ENCODE results near the gene PLSCR3.

PLSCR3 gene

DNA sequence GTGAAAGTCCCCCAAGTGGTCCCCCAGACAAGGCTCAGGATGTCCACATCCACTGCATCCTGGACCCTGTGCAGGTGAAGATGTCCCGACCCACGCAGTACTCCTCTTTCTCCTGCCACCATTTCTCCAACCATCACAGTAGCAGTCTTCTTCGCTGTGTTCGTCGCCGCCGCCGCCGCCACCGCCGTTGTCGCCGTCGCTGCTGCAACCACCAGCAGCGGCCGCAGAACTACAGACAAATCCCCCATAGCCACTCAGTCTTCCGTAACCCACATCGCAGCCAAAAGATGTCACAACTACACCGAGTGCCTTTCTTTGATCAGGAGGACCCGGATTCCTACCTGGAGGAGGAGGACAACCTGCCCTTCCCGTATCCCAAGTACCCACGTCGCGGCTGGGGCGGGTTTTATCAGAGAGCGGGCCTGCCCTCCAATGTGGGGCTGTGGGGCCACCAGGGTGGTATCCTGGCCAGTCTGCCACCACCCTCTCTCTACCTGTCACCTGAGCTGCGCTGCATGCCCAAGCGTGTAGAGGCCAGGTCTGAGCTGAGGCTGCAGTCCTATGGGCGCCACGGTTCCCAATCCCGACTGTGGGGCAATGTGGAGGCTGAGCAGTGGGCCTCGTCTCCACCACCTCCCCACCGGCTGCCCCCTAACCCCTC lies 32.0 kb upstream of the PLSCR3 start:
- no peak for DNase-seq

DNA sequence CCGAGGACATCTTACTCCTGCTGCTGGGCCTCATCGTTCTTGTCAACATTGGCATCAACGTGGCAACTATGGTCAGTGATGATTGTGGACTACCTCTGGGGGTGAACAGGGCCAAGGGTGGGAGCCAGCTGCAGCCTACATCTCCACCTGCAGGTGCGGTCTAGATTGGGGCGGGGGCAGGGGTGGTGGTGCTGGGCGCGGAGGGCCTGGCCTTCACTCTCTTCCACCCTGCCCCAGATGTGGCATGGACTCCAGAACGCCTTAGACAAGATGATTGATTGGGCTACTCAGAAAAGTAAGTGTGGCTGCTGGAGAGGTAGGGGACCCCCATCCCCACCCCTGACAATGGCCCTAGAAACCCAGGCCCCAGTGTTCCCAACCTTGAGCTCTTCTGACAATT lies 31.4 kb upstream of the PLSCR3 start:
- DNase-seq = no peak

GRCh38 chr17:7425316-7425715 lies 31.0 kb upstream of the PLSCR3 start, which contains the start of gene SPEM2:
SPEM2 (plus strand) TSS chr17:7425616; CDS start chr17:7425689, 73 bp downstream.
- no peak for DNase-seq

DNA sequence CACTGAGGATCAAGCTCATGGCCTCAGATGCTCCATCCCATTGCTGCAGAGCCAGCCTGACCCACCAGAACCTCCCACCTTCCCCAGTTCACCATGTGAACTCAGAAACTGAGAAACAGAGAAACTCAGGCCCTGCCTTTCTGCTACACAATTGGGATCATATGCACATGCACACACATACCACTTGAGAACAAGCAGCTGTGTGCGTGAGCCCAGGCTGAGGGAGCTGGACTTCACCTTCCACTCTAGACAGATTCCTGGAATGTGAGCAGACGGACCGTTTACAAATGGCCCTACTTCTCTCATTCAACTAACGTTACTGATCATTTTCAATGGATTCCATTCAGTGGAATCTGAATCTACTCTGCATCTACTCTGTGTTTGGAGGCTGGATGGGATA lies 29.4 kb upstream of the PLSCR3 start:
- DNase-seq = no peak

- no peak for DNase-seq
Observed at GRCh38 chr17:7421186-7421585, 26.9 kb upstream of the PLSCR3 start.

DNA sequence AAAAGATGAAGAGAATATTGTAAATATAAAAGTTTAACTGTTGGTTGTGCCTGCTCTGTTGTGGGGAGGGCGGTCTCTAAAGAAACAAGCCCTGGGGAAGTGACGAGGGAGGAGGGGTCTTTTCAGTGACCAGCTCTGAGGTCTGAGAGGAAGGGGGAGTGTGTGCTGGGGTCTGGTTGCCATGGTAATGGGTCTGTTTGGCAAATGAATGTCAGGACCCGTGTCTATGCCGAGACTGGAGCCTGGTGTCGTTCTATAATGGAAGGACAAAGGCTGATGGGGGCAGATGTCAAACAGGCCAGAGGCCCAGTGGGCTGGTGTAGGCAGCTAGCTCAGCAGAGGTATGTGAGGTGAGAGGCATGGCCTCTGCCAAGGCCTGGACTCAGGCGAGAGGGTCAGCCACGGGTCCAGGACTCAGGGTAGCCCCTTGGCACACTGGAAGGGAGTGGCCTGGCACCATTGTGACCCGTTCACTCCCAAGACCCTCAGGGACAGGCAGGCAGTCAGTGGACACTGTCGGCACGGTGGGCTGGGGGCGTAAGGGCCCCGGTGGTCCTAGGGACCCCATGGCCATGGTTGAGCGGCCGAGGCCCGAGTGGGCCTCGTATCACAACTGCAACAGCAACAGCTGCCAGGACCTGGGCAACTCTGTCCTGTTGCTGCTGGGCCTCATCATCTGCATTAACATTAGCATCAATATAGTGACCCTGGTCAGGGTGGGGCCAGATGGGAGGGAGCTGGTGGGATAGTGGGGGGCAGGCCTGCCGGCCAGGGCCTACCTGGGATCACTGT lies 25.7 kb upstream of the PLSCR3 start, which contains the start of gene SPEM1:
SPEM1 (plus strand) TSS at position 506 of the 792 bp plus-strand sequence; CDS start at position 567, 61 bp downstream.
- no peak for DNase-seq

GRCh38 chr17:7418472-7419152 lies 24.3 kb upstream of the PLSCR3 start:
- no peak for DNase-seq

DNA sequence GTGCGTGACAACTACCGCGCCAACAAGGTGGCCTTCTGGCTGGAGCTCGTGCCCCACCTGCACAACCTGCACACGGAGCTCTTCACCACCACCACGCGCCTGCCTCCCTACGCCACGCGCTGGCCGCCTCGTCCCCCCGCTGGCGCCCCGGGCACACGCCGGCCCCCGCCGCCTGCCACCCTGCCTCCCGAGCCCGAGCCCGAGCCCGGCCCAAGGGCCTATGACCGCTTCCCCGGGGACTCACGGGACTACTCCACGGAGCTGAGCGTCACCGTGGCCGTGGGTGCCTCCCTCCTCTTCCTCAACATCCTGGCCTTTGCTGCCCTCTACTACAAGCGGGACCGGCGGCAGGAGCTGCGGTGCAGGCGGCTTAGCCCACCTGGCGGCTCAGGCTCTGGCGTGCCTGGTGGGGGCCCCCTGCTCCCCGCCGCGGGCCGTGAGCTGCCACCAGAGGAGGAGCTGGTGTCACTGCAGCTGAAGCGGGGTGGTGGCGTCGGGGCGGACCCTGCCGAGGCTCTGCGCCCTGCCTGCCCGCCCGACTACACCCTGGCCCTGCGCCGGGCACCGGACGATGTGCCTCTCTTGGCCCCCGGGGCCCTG lies 22.8 kb upstream of the PLSCR3 start:
- no peak for DNase-seq

- no peak for DNase-seq
Observed at GRCh38 chr17:7416323-7416722, 22.0 kb upstream of the PLSCR3 start.

- DNase-seq = no peak
Observed at GRCh38 chr17:7415784-7416183, 21.5 kb upstream of the PLSCR3 start.

DNA sequence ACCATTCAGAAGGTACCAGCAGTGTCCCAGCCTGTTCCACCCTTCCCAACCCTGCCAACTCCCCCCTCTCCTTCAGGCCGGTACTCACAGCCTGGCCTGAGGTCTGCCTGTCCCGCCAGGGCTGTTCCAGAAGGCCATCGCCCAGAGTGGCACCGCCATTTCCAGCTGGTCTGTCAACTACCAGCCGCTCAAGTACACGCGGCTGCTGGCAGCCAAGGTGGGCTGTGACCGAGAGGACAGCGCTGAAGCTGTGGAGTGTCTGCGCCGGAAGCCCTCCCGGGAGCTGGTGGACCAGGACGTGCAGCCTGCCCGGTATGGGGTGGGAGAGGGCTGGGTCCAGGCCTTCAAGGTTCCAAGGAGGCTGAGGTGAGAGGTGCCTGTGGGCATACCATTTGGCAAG lies 20.5 kb upstream of the PLSCR3 start:
- DNase-seq = no peak

- no peak for DNase-seq
Observed at GRCh38 chr17:7413346-7413985, 19.1 kb upstream of the PLSCR3 start.

- DNase-seq = no peak
Observed at GRCh38 chr17:7411427-7411750, 17.1 kb upstream of the PLSCR3 start.

GRCh38 chr17:7410634-7411426 lies 16.5 kb upstream of the PLSCR3 start:
- DNase-seq = no peak

DNA sequence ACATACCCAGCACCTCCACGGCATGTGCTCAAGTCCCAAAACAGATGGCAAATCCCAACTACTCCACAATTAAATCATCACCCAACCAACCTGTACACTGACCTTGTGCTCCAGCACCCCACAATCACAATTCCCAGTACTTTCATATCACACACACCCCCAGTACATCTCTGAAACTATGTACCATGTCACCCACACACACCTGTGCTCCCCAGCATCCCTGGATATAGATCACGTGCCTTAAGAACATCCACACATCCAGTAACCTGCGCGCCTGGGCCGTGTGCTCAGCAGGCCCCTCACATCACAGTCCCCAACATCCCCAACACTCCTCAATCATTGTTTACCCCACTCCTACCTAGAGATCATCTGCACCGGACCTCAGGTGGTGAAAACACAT lies 15.4 kb upstream of the PLSCR3 start:
- DNase-seq = no peak

DNA sequence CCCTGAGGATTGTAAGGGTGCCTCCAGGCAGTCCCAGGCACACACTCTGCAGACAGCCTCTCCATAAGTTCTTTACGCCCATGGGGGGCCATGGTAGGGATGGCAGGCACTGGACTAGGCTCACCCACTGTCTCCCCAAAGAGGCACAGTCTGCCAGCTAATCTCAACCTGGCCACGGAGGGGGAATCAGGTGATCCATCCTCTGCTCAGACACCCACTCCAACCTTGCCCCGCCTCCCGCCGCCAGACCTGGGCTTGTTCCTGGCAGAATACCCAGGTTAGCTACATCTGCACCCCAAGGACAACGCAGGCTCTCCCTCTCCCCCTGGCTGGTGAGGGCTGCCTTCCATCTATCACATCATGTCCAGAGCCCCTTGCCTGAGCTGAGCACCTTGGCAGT lies 14.5 kb upstream of the PLSCR3 start:
- DNase-seq = no peak

DNA sequence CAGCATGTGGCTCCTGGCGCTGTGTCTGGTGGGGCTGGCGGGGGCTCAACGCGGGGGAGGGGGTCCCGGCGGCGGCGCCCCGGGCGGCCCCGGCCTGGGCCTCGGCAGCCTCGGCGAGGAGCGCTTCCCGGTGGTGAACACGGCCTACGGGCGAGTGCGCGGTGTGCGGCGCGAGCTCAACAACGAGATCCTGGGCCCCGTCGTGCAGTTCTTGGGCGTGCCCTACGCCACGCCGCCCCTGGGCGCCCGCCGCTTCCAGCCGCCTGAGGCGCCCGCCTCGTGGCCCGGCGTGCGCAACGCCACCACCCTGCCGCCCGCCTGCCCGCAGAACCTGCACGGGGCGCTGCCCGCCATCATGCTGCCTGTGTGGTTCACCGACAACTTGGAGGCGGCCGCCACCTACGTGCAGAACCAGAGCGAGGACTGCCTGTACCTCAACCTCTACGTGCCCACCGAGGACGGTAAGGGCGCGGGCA lies 14.0 kb upstream of the PLSCR3 start:
- DNase-seq = no peak

GRCh38 chr17:7407485-7408251 lies 13.3 kb upstream of the PLSCR3 start, which contains the start of gene NLGN2:
NLGN2 (plus strand) TSS chr17:7407845; CDS start chr17:7408256, 411 bp downstream.
- DNase-seq = no peak

- DNase-seq = no peak
Observed at GRCh38 chr17:7407082-7407481, 12.8 kb upstream of the PLSCR3 start.

DNA sequence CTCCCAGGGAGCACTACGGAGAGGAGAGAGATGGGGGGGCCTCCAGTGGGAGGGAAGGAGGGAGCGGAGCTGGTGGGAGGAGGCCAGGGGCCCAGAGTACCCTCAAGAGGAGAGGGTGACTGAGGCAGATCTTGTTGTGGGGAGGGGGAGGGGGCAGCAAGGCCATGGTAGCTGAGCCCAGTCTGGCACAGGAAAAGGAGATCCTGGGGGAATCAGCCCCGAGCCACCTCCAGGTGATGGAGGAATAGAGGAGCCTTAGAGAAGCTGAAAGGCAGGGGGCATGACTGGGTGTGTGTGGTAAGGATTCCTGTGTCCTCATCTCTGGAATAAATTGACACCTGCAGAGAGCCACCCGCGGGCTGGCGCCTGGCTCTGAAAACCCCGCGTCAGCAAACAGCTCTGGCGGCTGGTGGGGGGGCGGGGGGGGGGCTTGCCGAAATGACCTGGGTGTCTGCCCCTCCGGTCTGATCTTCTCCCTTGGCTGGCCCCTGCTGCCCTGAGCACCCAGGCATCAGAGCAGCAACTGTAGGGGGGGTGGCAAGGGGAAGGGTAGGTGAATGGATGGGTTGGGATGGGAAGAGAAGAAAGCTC lies 12.0 kb upstream of the PLSCR3 start:
- DNase-seq = no peak
